ENCODE measurements around the gene TMEM132C.

DNA sequence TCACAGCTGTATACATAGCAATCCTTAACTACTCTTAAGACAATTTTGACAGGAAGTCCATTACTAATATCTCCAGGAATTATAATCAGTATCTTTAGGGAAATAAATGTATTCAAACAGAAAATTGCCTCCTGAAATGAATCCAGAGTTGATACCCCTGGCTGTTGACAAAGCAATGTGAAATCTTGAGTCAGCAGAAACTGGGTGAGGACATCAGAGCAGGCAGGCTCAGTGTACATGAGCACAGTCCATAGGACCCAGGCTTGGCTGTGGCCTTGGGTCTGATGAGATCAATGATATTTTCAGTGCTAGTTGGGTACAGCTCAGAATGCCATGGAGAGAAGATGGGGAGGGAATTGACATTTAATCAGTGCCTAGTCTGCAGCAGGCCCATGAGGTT, 405.5 kb downstream of the TMEM132C start:
- TF ChIP-seq POLR2A (IDR thresholded peaks at IDR 0.05): no peak
- TF ChIP-seq, protein P1, sequence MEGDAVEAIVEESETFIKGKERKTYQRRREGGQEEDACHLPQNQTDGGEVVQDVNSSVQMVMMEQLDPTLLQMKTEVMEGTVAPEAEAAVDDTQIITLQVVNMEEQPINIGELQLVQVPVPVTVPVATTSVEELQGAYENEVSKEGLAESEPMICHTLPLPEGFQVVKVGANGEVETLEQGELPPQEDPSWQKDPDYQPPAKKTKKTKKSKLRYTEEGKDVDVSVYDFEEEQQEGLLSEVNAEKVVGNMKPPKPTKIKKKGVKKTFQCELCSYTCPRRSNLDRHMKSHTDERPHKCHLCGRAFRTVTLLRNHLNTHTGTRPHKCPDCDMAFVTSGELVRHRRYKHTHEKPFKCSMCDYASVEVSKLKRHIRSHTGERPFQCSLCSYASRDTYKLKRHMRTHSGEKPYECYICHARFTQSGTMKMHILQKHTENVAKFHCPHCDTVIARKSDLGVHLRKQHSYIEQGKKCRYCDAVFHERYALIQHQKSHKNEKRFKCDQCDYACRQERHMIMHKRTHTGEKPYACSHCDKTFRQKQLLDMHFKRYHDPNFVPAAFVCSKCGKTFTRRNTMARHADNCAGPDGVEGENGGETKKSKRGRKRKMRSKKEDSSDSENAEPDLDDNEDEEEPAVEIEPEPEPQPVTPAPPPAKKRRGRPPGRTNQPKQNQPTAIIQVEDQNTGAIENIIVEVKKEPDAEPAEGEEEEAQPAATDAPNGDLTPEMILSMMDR (IDR thresholded peaks at IDR 0.05): no peak

All from right lobe of liver (tissue), 4 donors.